ENCODE data around the gene RGS6.

Gene RGS6

DNA sequence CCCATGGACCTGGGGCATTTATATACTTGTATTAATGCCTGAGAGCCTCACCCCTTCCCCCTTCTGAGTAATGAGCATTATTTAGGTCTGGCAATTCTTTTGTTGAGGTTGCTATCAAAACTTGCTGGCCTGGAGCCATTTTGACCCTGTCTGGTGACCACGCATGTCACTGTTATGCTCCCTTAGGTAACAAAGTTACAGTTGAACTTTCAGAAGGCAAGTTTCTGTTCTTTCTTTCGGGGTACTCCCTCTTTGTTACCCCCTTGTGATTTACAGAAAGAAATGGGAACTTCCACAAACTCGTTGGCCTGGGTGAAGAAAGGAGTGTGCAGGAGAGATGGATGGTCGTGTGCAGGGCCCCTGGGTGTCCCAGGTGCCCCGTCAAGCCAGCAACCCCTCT lies 656.3 kb downstream of the RGS6 start:
- DNase-seq (ENCODE audit: low read depth): no peak

DNA sequence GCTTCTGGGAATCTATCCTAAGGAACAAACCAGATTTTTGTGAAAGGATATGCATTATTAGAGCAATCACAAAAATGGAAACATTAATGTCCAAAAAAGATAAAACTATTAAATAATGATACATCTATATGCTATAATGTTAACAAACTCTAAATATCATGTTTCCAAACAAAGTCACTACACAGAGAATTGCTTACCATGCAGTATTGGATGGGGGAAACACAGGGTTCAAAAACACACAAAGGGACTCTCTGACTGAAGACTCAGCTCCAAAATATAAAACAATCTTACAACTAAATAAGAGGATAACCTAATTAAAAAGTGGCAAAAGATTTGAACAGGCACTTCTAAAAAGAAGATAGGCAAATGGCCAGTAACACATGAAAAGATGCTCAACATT lies 657.4 kb downstream of the RGS6 start:
- no peak for DNase-seq (ENCODE audit: low read depth)

DNA sequence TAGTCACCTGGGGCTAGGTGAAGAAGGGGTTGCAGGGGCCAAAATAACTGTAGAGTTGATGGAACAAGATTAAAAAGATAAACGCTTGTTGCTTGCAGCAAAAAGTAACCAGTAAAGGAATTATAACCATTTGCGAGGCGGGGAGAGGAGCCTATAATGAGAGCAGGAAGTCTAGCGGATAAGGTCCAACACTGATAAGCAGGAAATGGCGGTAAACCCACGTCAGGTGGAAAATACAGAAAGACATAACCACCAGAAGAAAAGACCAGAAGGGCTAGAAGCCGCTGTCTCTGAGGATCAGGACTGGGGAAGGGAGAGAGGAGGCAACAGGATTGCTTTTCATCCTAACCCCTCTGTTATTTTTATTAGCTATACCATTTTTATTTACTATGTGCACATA lies 658.3 kb downstream of the RGS6 start:
- DNase-seq (ENCODE audit: low read depth): no peak

DNA sequence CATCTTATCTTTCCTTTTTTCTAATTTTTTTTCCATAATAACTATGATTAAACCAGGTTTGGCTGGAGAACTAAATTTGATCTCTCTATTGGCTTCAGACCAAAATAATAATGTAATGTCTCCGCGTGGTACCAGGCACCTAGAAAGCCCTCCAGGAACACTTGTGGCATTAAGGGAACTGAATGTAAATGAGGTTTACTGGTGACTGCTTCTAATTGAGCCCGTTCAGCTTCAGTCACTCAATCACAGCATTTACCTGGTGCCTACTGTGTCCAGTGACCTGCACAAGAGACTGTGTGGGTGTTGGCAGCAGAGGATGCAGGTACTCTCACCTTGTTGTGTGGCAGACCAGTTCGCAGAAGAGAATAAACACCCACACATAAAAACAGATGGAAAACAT lies 659.2 kb downstream of the RGS6 start:
- no peak for DNase-seq (ENCODE audit: low read depth)

DNA sequence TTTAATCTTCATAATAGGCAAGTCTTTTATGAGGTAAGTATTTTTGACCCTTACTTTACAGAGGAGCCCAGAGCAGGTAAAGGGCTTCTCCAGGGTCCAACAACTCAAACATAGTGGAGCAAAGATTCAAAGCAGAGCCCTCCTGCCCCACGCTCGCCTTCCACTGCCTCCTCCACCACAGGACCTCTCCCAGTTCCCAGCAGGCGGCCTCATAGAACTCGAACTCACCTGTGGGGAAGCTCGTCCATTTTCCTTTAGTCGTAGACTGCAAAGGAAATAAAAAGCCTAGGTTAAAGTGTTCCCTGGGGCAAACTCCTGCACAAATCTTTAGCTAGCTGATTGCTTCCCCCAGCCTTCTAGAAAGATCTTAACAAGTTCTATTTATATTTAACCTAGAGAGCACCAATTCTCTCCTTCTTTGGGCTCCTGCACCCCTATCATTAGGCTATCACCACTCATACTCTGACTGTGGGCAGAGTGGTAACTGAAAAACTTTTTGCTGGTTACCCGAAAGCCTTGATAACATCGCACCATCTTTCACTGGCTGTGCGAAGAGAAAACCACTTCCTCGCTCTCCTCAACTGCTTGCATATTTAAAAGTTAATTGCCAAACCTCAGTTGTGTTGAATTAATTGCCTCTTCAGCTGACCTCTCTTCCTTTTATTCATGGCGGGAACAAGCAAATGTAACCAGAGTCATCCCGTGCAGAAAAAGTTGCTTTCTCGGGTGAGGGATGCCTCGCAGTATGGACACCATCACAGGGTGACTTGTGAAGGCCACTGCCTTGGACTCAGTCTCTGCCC lies 662.1 kb downstream of the RGS6 start:
- peak; percentile 10 for DNase-seq (ENCODE audit: low read depth)

DNA sequence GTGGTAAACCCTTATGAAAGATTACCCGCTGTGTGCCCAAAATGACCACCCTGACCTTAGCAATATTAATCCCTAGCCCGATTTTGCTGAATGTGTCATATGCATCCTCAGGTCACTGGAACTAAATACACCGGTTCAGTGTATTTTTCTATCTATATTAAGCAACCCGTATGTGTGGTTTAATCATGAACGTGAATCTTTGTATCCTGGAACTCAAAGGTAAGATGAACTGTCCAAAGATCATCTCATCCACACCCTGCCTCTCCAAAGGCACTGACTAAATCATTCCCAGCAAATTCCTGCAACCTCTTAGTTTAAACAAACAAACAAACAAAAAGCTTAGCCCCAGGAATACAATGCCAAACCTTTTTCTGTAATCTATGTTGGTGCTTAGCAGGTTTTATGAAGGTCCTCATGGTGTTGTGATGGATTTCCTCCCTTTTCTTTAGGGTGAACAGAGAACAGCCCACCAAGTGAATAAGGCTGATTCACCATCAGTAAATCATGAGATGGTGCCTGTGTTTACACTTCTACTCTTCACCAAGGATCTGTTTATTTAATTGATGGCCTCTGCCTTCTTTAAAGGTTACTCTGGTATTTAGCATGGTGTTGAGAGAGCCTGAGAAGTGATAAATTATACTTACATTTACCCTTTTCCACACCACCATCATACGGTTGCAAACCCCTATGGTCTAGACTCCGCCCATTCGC lies 663.1 kb downstream of the RGS6 start:
- no peak for DNase-seq (ENCODE audit: low read depth)

DNA sequence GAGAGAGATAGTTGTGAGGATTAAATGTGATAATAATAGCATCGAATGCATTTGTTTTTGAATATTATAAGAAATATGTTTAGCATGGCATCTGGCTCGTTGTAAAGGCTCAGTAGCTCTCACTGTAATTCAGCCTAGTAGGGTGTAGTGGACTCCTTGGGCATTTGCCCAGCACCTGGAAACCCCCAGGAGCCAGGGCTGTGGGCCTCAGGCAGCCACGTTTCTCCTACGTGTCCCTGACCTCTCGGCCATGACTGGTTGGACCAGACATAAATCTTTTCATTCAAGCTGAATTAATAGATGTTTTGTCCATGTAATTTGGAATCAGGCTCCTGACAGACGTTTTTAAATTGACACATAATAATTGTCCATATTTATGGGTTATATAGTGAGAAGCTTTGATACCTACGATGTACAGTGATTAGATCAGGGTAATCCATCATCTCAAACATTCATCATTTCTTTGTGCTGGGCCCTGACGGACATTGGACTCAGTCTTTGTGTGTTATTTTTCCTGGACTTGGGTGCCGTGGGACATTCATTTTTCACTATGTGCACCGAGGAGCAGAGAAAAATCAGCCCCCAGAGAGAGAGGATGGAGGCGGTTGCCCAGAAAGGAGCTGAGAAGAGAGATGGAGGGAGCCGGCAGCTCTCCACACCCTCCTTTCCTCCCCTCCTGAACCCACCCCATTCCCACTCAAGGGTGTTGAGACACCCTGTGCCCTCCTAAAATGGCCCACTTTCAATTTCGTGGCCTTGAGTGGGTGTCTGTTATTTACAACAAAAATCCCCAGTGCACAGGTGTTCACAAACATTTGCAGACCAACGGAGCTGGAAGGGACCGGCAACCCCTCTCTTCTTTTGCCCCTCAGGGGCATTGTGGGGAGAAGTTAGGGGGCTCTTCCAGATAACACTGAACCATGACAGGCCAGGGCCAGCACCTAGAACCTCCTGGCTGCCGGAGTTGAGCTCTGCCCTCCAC lies 665.3 kb downstream of the RGS6 start:
- DNase-seq (ENCODE audit: low read depth): no peak

DNA sequence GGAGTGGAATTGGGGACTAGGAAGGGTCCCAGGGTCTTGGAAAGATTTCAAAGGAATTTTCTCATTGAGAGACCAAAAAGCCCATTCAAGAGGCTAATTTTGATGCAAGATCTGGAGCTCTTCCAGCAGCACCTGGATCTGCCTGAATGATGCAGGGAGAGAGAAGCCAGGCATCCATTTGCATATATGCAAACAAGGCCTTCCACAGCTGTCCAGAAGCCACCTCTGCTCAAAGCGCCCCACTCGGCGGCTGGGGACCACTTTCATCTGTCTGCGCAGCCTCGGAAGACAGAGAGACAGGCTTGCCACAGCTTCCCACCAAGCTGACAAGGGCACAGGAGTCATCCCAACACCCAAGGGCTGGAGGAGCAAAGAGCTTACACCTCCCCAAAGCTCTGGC lies 666.1 kb downstream of the RGS6 start:
- no peak for DNase-seq (ENCODE audit: low read depth)

GRCh38 chr14:72599579-72600470 lies 667.6 kb downstream of the RGS6 start:
- no peak for DNase-seq (ENCODE audit: low read depth)

DNA sequence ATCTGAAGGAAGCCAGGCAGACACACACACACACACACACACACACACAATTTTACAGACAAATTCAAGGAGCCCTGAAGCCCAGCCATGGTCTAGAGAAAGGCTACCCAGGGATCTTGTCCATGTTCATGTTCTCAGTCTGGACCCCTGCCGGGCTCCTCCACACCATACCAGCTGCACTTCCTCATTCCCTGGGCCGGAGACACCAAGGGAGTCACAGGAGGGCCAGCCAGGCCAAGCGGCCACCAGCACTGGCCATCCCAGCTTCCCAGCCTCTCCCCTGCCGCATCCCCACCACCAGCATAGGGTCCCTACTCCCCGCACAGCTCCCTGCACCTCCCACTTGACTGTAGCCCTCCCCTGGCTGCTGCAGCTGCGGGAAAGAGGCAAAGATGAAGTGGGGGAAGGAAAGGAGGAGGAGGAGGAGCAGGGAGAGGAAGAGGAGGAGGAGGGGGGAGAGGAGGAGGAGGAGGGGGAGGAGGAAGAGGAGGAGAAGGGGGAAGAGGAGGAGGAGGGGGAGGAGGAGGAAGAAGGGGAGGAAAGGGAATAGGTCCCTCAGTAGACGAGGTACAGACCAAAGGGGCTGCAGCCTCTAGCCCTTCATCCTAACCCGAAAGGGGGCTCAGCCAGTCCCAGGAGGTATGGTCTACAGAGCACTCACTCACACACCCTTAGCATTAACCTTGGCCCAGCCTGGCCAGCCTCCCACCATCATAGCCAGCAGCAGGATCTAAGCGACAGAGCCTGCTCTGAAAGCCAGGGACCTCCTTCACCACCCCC lies 668.5 kb downstream of the RGS6 start:
- no peak for DNase-seq (ENCODE audit: low read depth)

GRCh38 chr14:72603639-72604038 lies 671.4 kb downstream of the RGS6 start:
- no peak for DNase-seq (ENCODE audit: low read depth)

DNA sequence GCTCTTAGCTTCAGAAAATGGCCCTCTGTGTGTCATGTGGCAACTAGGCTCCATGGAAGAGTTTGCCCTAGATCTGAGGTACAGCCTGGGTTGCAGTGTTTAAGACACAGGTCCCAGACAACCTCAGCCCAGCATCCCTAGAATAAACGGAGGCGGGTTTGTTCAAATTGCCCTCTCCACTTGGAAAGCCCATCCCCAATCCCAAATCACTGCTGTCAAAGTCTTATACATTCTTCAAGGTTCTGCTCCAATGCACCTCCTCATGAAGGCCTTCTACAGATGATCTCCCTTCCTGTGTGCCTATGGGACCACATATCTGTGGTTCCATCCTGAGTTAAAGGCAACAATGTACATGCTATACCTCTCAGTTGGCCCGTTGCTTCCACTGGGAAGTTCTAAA lies 671.9 kb downstream of the RGS6 start:
- DNase-seq (ENCODE audit: low read depth): no peak

- DNase-seq (ENCODE audit: low read depth): no peak
These were observed 673.1 kb downstream of the RGS6 start for GRCh38 chr14:72605096-72605920.

- DNase-seq (ENCODE audit: low read depth): no peak
These were observed 673.6 kb downstream of the RGS6 start for GRCh38 chr14:72605921-72606220.

- DNase-seq (ENCODE audit: low read depth): no peak
These were observed 674.6 kb downstream of the RGS6 start for GRCh38 chr14:72606879-72607278.

- no peak for DNase-seq (ENCODE audit: low read depth)
These were observed 675.3 kb downstream of the RGS6 start for GRCh38 chr14:72607386-72608130.

GRCh38 chr14:72608391-72609204 lies 676.4 kb downstream of the RGS6 start:
- DNase-seq (ENCODE audit: low read depth): no peak

GRCh38 chr14:72609205-72609916 lies 677.1 kb downstream of the RGS6 start:
- DNase-seq (ENCODE audit: low read depth): no peak

Data from stimulated activated CD8-positive, alpha-beta memory T cell treated with anti-CD3 and anti-CD28 coated beads, Interleukin-12 subunit alpha, Interleukin-12 subunit beta, amount 100 ng/mL, for 1 hour (primary cell).